ENCODE measurements around the gene CLMP.

The CLMP gene

GRCh38 chr11:123181075-123181474, 14.0 kb downstream of the CLMP start:
- no peak for TF ChIP-seq CTCF (conservative IDR thresholded peaks at IDR 0.05)
- no peak overlapping the region for H3K27ac ChIP-seq

GRCh38 chr11:123180574-123180973, 14.5 kb downstream of the CLMP start:
- H3K27ac ChIP-seq: no peak overlapping the region
- no peak for TF ChIP-seq CTCF (conservative IDR thresholded peaks at IDR 0.05)

GRCh38 chr11:123180166-123180565, 14.9 kb downstream of the CLMP start:
- no peak for TF ChIP-seq CTCF (conservative IDR thresholded peaks at IDR 0.05)
- no peak overlapping the region for H3K27ac ChIP-seq

GRCh38 chr11:123179586-123179985, 15.5 kb downstream of the CLMP start:
- no peak for TF ChIP-seq CTCF (conservative IDR thresholded peaks at IDR 0.05)
- H3K27ac ChIP-seq: no peak overlapping the region

GRCh38 chr11:123178186-123178585, 16.9 kb downstream of the CLMP start:
- no peak for TF ChIP-seq CTCF (conservative IDR thresholded peaks at IDR 0.05)
- H3K27ac ChIP-seq: no peak overlapping the region

GRCh38 chr11:123176785-123177184, 18.3 kb downstream of the CLMP start:
- no peak for TF ChIP-seq CTCF (conservative IDR thresholded peaks at IDR 0.05)
- H3K27ac ChIP-seq: no peak overlapping the region

GRCh38 chr11:123174196-123175183, 20.6 kb downstream of the CLMP start:
- TF ChIP-seq CTCF (conservative IDR thresholded peaks at IDR 0.05): no peak
- H3K27ac ChIP-seq: no peak overlapping the region
